HL-60 (cell line): ENCODE results near the gene FOXP2.

ENCODE experiments used
- CTCF ChIP-seq: IDR thresholded peaks from one replicate; pipeline ENCODE4 v1.5.1; 2011; ENCODE audit warnings: low read length, control low read depth, inconsistent platforms; ENCODE audit not compliant: insufficient read depth
- GABPA ChIP-seq: IDR thresholded peaks from 2 replicates; pipeline ENCODE4 v1.6.1; 2012; ENCODE audit warnings: low read depth
- POLR2AphosphoS5 ChIP-seq: IDR thresholded peaks from 2 replicates; pipeline ENCODE4 v1.6.1; 2012; ENCODE audit warnings: low read depth
- REST ChIP-seq: IDR thresholded peaks from 2 replicates; pipeline ENCODE4 v1.6.1; 2012; ENCODE audit warnings: low read depth; ENCODE audit not compliant: insufficient replicate concordance
- SPI1 ChIP-seq: IDR thresholded peaks from 2 replicates; pipeline ENCODE4 v1.6.1; 2012; ENCODE audit warnings: low read depth, mild to moderate bottlenecking, borderline replicate concordance

- TF ChIP-seq CTCF, result no peak
- TF ChIP-seq POLR2AphosphoS5, result no peak
- TF ChIP-seq SPI1, result no peak
- no peak for TF ChIP-seq GABPA
- no peak for TF ChIP-seq REST
These were observed 184.3 kb downstream of the FOXP2 start for GRCh38 chr7:114598946-114599345.
